Left ventricle myocardium superior (tissue), 1 donor: ENCODE results near the gene DCST2. TPM values are rescaled to one million over a fixed set of nuclear protein-coding genes. Genes with fewer than 3 reads are reported as not detected.
A peak's percentile ranks its signal among the peaks of the same experiment; 100 is the strongest.

Source experiments
- ATAC-seq: fragments of 200-7000 bp; cut with Tn5 transposase; one replicate; pipeline ENCODE4 v1.9.1; 2020; ENCODE audit warnings: mild to moderate bottlenecking, moderate library complexity
- DNase-seq: peaks from one replicate; pipeline ENCODE4 v3.0.0-alpha.2; 2020
- intact Hi-C: fragments of 100-400 bp; cut with micrococcal nuclease; formaldehyde crosslinking; loops from one replicate; pipeline ENCODE4 v1.11.0; 2022
- total RNA-seq: library from RNA; stranded (reverse); fragmentation: NEBNext Ultra II Directional; extraction: Animal tissue kit (Norgen Biotek cat#: 25700); gene quantifications from one replicate; pipeline ENCODE4 v1.2.1, GENCODE V29; 2021
- donor health status: DM: no; HTN: yes; CAD: no; lungs with severe emphysema.

The DCST2 gene
- total RNA-seq, 1 donor from 2014 or later: 0.37 TPM

DNA sequence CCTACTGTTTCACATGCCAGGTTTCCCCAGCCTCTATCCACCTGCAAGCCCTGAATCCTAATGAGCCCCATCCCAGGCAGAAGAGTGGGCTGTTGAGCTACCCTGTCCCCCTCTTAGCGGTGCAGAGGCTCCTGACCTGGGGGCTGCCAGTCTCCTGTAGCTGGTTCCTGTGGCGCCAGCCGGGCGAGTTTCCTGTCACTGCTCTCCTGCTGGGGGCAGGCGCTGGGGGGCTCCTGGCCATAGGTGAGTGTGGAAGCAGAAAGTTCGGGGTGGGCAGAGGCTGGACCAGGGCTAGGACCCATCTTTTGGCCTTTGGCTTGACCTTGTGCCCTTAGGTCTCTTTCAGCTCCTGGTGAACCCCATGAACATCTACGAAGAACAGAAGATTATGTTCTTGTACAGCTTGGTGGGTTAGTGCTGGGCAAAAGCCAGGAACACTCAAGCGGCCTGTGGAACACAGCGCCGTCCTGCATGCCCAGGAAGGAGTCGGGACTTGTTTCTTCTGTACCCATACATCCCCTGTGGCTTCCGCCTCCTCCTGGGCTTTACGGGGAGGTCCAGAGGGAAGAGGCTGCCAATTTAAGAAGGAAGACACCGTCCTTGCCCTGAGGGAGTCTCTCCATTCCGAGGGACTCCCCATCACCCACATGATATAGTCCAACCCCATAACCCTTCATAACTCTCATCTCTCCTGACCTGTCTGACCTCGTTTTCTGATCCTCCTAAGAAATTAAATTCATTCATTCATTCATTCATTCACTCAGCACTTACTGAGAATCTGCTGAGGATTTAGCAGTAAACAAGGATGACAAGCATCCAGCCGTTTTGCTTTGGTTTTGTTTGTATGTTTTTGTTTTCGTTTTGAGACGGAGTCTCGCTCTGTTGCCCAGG is 982 bp upstream of the DCST2 start:
- no peak for DNase-seq
- intact Hi-C loops: no loop called here
- no peak for ATAC-seq

DNA sequence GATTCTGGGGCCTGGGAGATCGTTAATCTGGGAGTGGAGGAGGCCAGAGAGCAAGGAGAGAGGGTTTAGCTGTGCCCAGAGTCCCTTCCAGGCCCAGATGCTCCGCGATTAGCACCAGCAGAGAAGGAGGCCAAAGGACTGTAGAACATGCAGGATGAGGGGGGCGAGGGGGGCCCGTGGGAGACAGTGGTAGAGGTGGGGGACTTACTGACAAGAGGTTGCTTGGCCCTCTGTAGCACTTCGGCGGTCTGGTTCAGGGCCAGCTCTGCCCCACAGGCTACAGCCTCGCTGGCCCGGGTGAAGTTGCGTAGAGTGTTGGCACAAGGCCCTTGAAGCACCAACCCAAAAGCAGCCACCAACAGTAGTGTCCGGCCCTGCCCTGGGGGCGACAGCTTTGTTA is 695 bp downstream of the DCST2 start:
- DNase-seq (no peak), ATAC-seq (no peak)
- intact Hi-C loops: no loop called here

DNA sequence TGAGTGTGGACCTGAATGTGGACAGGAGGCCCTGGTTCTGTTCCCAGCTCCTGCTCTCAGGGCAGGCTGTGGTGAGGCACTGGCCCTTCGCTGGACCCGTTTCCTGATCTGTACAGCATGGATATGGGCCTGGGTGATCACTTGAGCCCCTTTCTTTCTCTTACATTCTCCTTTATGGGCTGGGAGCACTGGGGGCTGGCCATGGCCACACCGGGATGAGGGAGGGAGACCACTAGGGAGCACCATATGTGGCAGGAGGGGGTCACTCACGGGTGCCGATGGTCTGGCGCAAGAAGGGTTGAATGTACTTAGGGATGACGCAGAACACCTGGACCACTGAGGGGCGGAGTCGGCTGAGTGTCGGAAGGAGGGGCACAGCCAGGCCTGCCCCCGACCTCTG is 2.7 kb downstream of the DCST2 start:
- DNase-seq (no peak), ATAC-seq (no peak)
- intact Hi-C loops: no loop called here

DNA sequence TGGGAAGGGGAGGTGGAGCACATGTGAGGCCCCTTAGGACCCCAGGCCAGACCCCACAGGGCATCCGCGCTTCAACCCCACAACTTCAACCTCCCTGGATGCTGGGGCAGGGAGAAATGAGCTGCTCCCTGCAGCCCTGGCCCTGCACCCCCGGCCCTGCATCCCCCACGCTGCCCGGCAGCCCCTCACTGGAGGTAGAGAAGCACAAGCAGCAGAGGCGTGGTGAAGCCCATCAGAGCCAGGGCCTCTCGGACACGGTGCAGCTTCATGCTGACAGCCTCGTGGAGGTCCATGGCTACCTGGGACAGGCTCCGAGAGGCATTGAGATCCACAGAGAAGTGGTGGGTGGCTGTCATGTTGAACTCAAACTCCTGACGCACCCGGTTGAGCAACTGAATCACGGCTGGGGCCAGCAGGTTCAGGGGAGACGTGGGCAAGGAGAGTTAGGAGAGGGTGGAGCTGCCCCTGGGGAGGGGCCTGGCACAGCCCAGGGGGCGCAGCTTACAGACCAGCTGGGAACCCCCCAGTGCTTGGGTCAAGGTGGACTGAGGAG is 3.3 kb downstream of the DCST2 start:
- ATAC-seq (no peak), DNase-seq (no peak)
- intact Hi-C loops: no loop called here

DNA sequence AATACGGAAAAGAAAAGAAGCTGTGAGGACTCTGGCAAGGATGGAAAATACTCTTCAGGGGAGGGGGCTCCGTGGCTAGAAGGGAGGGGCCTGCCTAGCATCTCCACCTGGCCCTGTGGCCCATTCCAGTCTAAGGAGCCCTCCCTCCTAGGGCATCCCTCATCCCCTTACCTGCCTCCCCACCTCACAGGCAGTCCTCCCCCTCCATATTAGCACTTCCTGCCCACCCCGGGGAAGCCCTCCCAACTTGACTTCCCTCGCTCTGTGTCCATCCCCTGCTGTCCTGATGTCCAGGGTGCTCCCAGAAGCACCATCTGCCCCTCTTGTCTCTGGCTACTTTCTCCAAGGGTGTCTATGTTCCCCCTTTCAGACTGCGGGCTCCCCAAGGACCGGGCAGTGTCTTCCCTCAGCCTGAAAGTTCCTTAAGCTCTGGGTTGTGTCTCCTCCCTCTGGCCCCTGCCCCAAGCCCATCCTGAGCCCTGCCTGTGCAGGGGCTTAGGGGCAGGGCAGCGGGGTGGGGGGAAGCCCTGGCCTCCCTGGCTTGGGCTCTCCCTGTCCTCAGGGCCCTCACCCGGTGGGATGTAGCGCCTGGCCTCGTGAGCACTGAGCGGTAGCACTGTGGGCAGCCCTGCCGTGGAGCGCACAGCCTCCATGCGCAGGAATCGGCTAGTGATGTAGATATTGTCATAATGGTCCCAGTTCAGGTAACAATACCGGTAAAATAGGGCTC is 3.9 kb downstream of the DCST2 start:
- intact Hi-C loops: no loop called here
- ATAC-seq: no peak
- DNase-seq: peak; percentile 19

DNA sequence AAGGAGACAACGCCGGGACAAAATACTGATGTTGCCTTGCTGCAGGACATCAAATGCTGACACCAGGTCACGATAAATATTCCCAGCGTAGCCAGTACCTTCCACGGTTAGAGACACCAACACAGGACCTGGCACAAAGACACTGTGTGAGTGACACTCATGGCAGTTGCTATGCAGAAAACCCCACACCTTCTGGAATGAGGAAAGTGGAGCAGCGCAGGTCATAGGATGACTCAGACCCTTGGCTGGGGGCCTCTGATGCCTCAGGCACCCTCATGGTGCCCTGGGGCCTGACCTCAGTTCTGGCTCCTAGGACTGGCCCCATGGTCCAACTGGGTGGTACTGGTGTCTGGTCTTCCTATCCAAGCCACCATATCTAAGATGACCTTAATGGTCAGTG is 7.0 kb downstream of the DCST2 start:
- DNase-seq (no peak), ATAC-seq (no peak)
- intact Hi-C loops: no loop called here

DNA sequence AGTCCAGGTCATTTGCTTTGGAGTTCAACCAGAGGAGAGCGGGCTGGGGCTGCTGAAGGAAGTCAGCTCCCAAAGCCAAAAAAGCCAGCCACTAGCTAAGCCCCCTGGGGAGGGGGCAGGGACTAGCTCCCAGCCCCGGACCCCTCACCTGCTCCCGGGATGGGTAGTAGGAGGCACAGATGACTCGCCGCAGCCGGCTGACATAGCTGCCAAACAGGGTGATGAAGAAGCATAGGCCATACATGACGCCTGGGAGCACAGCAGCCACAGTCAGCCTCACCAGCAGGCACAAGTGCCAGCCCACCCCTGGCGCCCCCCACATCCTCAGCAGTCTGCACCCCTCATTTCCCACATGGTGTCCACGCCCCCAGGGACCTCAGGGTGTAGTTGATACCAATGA is 7.4 kb downstream of the DCST2 start:
- DNase-seq: no peak
- intact Hi-C loops: no loop called here
- ATAC-seq: no peak

DNA sequence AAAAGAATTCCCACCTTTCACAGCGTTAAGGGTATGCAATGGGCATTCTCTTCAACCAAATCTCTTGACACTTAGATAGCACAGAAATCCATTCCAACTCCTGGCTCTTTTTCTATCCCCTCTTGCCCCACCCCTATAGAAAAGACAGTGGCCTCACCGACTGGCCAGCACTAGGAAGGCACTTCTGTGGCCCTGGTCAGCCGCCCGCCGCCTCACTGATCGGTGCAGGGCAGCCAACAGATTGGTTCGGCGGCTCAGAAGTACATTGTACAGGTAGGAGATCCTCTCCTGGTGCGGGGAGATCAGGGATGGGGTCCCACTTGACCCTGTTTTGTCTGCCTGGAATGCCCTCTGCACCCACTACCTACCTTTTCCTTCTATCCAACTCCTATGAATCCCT is 9.3 kb downstream of the DCST2 start:
- no peak for ATAC-seq
- DNase-seq: peak; percentile 23
- intact Hi-C loops: no loop called here

DNA sequence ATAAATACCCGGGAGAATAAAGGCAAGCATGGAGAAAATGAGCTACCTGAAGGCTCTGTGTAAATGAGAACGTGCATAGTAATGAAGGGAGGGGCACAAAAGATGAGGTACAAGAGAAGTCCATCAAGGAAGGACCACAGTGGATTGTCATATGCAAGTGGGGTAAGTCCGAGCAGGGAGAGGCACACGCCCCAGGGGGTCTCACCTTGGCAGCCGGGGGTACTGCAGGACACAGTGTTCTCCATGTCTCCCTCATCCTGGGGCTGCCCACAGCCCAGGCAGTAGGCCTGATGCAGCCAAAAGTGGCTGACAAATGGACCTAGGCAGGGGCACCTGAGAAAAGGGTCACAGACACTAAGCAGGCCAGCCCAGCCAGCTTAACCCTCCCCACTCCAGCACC is 10.0 kb downstream of the DCST2 start:
- ATAC-seq: no peak
- no peak for DNase-seq
- intact Hi-C loops: no loop called here

DNA sequence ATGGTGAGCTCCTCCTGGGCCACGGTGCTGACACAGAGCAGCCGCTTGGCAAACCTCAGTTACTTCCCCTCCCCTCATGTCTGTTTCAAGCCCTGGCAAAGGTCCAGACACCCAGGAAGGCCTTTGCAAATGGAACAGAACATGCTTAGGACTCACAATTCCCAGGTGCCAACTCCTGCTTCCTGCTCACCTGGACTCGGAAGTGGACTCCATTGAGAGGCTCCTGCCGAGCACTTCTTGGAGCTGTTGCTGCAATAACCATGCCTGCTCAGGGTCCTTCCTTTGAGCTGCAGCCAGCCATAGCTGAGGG is 10.7 kb downstream of the DCST2 start:
- peak; percentile 61 for ATAC-seq
- intact Hi-C loops: no loop called here
- DNase-seq: peak; percentile 38

DNA sequence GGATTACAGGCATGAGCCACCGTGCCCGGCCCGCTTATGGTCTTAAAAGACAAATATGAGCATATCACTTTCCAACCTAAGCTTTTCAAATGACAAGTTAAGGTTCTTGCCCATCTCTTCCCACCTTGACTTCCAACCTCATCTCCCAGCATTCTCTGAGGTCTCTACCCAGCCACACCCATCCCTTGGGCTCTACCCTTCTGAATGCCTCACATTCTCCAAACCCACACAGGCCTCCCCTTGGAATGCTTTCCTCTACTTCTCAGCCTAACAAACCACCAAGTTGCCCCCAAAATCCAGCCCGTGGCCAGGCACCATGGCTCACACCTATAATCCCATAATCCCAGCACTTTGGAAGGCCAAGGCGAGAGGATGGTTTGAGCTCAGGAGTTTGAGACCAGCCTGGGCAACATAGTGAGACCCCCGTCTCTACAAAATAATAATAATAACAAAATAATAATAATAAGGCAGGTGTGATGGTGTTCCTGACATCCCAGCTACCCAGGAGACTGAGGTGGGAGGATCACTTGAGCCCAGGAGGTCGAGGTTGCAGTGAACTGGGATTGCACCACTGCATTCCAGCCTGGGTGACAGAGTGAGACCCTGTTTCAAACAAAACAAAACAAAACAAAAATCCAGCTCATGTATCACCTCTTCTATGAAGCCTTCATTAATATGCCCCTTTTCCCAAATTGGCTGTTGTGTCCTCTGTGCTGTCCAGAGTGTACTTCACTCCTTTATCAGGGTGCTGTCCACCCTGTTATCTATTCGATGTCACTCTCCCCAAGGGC is 11.2 kb downstream of the DCST2 start:
- intact Hi-C loops: no loop called here
- DNase-seq (peak; percentile 23), ATAC-seq (no peak)

DNA sequence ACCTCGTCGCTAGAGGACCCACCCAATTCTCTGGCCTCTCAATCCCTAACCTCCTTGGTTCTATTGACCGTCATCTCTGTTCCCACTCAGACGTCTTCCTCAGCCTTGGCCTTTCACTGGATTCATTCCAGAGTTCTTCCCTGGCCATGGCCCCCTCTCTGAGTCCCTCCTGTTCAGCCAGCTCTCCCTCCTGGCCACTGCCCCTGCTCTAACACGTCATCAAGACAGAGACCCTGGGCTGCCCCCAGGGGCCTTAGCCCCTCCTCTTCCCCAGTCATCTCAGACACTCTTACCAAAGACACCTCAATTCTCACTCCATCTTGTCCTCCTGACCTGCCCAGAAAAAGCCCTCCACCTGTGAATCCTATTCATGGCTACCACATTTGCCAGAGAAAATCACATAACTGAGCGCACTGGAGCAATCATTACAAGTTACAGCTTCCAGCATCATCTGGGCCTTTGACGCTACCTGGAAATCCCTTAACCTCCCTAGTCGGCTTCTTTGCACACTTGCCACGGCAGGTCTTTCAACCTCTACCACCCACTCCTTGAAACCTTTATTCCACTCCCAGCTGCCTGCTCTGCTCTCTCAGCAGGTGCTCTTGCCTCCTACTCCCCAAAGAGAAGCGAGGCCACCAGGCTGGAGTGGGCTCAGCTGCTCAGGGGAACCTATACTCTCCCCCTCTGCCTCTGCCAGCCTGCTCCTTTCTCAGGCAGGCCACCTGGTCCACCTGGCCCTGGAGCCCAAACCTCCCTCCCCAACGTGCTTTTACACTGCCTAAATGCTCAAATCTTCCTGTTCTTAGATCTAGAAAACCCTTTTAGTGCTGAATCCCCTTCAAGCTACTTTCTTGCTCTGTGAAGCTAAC is 14.0 kb downstream of the DCST2 start:
- DNase-seq (no peak), ATAC-seq (no peak)
- intact Hi-C loops: no loop called here

DNA sequence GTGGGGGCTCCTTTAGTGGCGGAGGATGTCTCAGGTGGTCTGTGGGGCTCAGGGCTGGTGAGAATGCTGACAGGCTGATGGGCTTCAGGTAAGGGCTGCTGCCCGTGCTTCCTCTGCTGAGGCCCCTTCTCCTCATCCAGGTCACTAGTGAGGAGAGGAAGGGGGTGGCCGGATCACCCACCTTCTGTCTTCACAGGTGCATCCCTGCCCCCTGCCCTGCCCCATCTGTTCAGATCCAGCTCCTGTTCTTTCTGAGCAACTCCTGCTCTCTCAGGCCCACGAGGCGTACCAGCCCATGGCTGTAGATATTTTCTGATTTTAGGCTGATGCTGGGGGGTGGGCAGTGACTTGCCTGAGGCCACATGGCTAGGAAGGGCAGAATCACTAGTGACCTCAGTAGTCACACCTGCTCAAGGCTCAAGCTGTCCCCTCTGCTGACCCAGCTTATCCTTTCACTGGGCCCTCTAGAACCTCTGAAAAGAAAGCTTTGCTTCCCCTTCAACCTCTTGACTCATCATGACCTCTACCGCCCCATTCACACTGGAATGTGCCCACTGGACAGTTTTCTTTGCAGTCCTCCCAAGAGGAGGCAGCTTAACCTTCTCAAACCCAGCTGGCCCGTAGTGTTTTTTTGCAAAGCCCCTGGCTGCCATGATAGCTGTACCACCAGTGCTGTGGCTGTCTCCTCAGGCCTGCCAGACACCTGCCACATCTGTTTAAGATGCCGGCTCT is 14.8 kb downstream of the DCST2 start:
- intact Hi-C loops: no loop called here
- no peak for DNase-seq
- ATAC-seq: no peak

DNA sequence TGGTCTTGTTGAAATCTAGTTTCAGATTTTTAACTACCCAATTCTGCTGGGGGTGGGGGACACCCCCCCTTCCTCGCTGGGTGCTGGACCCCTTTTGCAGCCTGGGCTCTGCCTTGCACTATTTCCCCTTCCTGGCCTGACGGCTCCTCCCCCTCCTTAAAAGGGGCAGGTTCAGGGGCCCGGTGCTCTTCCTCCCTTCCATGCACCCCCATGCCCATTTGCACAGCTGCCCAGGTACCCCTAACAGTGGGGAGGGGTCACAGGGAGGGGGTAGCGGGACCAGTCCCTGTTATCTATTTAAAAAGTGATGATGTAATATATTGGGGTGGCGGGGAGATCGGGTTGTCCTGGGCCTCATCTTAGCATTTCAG is 15.7 kb downstream of the DCST2 start:
- DNase-seq (peak; percentile 24), ATAC-seq (peak; percentile 0)
- intact Hi-C loops: no loop called here

DNA sequence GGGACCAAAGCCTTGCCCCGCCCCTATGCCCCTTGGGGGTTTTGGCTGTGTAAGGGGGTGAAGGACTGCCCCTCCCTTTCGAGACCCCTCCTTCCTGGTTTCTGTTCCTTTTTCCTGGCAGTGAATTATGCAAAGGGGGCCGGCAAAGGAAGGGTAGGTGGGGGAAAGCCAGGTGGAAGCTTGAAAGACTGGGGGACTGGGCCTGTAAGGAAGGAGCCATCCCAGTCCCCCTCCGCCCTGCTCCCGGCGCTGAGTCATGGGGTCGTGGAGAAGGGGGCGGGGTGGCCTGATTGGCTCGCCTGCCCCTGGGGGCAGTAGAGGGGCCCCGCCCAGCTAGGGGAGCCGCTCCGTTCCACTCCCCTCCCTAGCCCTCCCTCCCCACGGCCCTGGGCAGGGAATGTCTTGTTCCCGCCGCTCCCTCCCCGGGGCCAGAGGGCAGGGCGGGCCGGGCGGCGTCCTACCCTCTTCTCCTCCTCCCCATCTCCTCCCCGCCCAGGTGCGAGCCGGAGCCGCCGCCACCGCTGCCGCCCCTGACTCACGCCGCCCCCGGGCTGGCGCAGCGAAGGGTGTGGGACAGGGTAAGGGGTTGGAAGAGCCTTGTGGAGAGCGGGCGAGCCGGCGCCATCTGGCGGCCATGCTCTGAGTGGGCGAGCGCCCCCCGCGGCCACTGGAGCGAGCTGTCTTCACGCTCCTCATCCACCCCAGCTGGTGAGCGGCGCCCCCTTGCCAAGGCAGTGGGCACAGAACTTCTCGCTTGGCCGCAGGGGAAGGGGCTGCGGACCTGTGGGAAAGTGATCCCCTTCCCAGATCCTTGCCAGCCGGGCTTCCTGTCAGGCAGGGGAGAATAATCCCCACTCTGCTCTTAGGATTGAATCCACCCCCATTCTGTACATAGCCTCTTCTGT is 16.3 kb downstream of the DCST2 start:
- peak; percentile 91 for ATAC-seq
- intact Hi-C loops: no loop called here
- peak; percentile 95 for DNase-seq

DNA sequence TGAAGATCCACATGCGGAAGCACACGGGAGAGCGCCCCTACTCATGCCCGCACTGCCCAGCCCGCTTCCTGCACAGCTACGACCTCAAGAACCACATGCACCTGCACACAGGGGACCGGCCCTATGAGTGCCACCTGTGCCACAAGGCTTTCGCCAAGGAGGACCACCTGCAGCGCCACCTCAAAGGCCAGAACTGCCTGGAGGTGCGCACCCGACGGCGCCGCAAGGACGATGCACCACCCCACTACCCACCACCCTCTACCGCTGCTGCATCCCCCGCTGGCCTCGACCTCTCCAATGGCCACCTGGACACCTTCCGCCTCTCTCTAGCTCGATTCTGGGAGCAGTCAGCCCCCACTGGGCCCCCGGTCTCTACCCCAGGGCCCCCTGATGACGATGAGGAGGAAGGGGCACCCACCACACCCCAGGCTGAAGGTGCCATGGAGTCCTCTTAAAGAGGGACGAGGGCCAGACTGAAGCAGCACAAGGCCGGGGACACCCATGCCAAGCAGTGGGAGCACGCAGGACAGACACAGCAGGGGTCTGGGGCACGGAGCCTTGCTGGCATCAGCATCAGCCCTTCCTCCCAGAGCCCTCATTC is 17.2 kb downstream of the DCST2 start:
- intact Hi-C loops: no loop called here
- no peak for ATAC-seq
- peak; percentile 36 for DNase-seq
